ENCODE measurements around the gene ZNF423. TPM values are rescaled to one million over a fixed set of nuclear protein-coding genes. Genes with fewer than 3 reads are reported as not detected.

Gene ZNF423
- total RNA-seq, 4 donors from 2014 or later = 1.4 to 20.6 (median 4.7) TPM

- peak overlapping the region in 2 of 4 donors; percentile 13 to 26 for H3K27ac ChIP-seq
- H3K27me3 ChIP-seq = no peaks in the 10 kb centered on the region
- DNase-seq = no peak
- H3K9me3 ChIP-seq = no peaks in the 10 kb centered on the region
- H3K4me3 ChIP-seq = peak overlapping the region in 1 of 4 donors; percentile 14
- TF ChIP-seq POLR2A (IDR thresholded peaks at IDR 0.05) = no peak
- TF ChIP-seq, protein P1, sequence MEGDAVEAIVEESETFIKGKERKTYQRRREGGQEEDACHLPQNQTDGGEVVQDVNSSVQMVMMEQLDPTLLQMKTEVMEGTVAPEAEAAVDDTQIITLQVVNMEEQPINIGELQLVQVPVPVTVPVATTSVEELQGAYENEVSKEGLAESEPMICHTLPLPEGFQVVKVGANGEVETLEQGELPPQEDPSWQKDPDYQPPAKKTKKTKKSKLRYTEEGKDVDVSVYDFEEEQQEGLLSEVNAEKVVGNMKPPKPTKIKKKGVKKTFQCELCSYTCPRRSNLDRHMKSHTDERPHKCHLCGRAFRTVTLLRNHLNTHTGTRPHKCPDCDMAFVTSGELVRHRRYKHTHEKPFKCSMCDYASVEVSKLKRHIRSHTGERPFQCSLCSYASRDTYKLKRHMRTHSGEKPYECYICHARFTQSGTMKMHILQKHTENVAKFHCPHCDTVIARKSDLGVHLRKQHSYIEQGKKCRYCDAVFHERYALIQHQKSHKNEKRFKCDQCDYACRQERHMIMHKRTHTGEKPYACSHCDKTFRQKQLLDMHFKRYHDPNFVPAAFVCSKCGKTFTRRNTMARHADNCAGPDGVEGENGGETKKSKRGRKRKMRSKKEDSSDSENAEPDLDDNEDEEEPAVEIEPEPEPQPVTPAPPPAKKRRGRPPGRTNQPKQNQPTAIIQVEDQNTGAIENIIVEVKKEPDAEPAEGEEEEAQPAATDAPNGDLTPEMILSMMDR (IDR thresholded peaks at IDR 0.05) = no peak
- H3K36me3 ChIP-seq = no peaks in the 10 kb centered on the region
- peaks cover 0 to 6% (median 1%) of the 10 kb centered on the region in 4 donors for H3K4me1 ChIP-seq
Measured at GRCh38 chr16:49596068-49596467, 259.8 kb downstream of the ZNF423 start.

DNA sequence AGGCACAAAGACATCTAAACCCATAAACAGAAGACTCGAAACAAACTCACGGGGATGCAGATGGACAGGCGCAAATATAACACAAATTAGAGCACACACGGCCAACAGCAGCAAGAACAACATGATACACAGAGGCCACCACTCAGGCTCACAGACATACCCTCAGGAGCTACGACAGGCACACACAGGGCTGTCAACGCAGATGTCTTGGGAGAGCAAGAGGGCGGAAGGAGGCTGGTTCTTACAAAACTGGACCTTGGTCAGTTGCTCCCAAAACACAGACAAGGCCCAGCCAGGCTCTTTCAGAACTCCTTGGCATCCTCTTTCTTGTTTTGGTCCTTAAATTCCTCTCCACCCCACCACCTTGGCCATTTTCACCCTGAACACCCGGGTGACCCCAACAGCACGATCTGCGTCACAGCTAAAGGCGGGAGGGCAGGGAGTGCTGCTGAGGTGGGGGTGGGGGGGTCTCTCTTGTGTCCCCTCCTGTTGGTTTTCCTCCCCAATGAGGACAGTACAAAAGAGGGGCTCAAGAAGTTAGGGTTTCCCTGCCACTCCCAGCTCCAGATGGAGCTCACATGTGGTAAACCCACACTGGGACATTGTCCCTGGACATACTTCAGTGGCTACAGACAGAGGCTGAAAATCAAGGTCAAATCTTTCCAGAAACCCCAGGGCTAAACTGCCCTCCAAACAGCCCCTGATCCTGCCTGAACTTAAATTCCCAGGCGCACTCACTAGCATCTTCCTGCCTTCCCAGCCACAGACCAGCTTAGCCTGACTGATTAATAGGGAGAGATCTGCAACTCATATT is 261.0 kb downstream of the ZNF423 start:
- peaks cover 0 to 6% (median 1%) of the 10 kb centered on the region in 4 donors for H3K4me1 ChIP-seq
- no peak overlapping the region for H3K27ac ChIP-seq
- no peak for DNase-seq

DNA sequence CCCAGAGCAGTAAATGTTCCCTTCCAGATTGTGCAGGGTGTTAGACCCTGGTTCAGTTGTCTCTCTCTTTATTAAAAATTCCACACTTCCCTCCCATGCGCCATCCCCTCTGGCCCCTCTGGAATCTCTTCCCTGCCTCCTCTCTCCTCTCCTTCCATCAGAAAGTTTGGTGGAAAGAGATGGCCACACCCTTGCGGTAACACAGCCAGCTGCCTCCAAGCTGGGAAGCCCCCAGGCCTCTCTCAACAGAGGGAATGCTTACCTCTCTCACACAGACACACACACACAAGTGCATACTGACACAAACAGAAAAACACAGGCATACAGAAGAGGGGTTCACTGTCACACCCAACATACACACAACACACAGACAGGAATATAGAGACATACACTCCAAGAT is 261.8 kb downstream of the ZNF423 start:
- Histone ChIP-seq H3K27ac (no peak overlapping the region), H3K36me3 (no peaks in the 10 kb centered on the region)
- DNase-seq = no peak

More for the DNA sequence above, 261.0 kb downstream of the ZNF423 start:
- Histone ChIP-seq H3K36me3 (no peaks in the 10 kb centered on the region), H3K9me3 (no peaks in the 10 kb centered on the region), H3K27me3 (no peaks in the 10 kb centered on the region), H3K4me3 (no peak overlapping the region)
- no peak for TF ChIP-seq POLR2A (IDR thresholded peaks at IDR 0.05)
- TF ChIP-seq, protein P1 (IDR thresholded peaks at IDR 0.05) = no peak

GRCh38 chr16:49593424-49594040 is 262.4 kb downstream of the ZNF423 start:
- no peak for TF ChIP-seq POLR2A (IDR thresholded peaks at IDR 0.05)
- TF ChIP-seq, protein P1 (IDR thresholded peaks at IDR 0.05) = no peak
- no peaks in the 10 kb centered on the region for H3K36me3 ChIP-seq
- DNase-seq = no peak

More for the DNA sequence above, 261.8 kb downstream of the ZNF423 start:
- Histone ChIP-seq H3K4me1 (peaks cover 0 to 6% (median 1%) of the 10 kb centered on the region in 4 donors), H3K27me3 (no peaks in the 10 kb centered on the region), H3K4me3 (no peak overlapping the region), H3K9me3 (no peaks in the 10 kb centered on the region)
- no peak for TF ChIP-seq POLR2A (IDR thresholded peaks at IDR 0.05)
- TF ChIP-seq, protein P1 (IDR thresholded peaks at IDR 0.05) = no peak

DNA sequence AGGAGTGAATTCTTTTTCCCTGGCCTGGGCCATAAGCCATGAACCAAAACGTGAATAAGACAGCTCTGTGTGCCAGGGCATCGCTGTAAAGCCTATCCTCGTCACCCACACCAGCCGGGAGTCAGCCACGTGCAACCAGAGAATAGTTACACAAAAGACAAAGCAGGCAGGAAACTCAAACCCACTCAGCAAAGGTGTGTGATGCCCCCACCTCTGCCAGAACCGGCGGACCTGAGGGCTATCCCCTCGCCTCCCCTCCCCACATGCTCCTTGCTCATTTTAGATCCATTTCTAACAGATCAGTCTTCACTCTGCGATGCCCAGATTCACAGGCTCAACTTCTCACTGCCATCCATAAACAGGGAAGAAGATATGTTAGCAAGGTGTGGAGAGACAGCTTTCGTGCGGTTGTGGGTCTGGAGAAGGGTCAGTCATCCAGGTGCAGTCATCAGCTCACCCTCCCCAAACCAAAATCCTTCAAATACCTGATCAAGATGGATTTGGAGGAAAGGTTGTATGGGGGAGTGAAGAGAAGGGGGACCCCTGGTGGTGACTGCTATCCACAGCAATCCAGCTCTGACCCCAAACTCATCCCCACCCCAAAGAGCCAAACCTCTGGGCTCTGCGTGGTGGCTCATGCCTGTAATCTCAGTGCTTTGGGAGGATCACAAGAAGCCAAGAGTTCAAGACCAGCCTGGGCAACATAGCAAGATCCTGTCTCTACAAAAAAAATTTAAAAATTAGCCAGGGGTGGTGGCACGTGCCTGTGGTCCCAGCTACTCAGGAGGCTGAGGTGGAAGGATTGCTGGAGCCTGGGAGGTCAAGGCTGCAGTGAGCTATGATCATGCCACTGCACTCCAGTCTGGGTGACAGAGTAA is 263.1 kb downstream of the ZNF423 start:
- no peak for TF ChIP-seq POLR2A (IDR thresholded peaks at IDR 0.05)
- TF ChIP-seq, protein P1 (IDR thresholded peaks at IDR 0.05) = peak; percentile 49 to 61 (median 52)
- peaks cover 0 to 6% (median 1%) of the 10 kb centered on the region in 4 donors for H3K4me1 ChIP-seq
- H3K36me3 ChIP-seq = no peaks in the 10 kb centered on the region
- H3K27ac ChIP-seq = no peak overlapping the region
- H3K9me3 ChIP-seq = no peaks in the 10 kb centered on the region
- H3K27me3 ChIP-seq = no peaks in the 10 kb centered on the region
- DNase-seq = peak in 2 of 3 donors; percentile 27 to 51
- H3K4me3 ChIP-seq = no peak overlapping the region

More at GRCh38 chr16:49593424-49594040, 262.4 kb downstream of the ZNF423 start:
- H3K27me3 ChIP-seq = no peaks in the 10 kb centered on the region
- H3K4me3 ChIP-seq = no peak overlapping the region
- peaks cover 0 to 6% (median 1%) of the 10 kb centered on the region in 4 donors for H3K4me1 ChIP-seq
- no peaks in the 10 kb centered on the region for H3K9me3 ChIP-seq
- H3K27ac ChIP-seq = no peak overlapping the region

Data from Peyer's patch (tissue), 4 donors.